Hepatocyte (in vitro differentiated cells): ENCODE measurements around the gene CGB5.

Experiments
- CTCF ChIP-seq: fragments of 200-600 bp; sonication (generic); IDR thresholded peaks from 2 replicates; pipeline ENCODE4 v1.5.1; 2016; ENCODE audit warnings: antibody characterized with exemption, mild to moderate bottlenecking; ENCODE audit not compliant: poor library complexity
- EZH2 ChIP-seq: fragments of 200-600 bp; sonication (generic); IDR thresholded peaks from 2 replicates; pipeline ENCODE4 v1.6.1; 2016; ENCODE audit warnings: antibody characterized with exemption, mild to moderate bottlenecking, borderline replicate concordance
- EZH2phosphoT487 ChIP-seq: fragments of 200-600 bp; sonication (generic); IDR thresholded peaks from one replicate; pipeline ENCODE4 v1.6.1; 2018; ENCODE audit warnings: antibody characterized with exemption, mild to moderate bottlenecking, low read depth, moderate library complexity; ENCODE audit not compliant: unreplicated experiment, severe bottlenecking

DNA sequence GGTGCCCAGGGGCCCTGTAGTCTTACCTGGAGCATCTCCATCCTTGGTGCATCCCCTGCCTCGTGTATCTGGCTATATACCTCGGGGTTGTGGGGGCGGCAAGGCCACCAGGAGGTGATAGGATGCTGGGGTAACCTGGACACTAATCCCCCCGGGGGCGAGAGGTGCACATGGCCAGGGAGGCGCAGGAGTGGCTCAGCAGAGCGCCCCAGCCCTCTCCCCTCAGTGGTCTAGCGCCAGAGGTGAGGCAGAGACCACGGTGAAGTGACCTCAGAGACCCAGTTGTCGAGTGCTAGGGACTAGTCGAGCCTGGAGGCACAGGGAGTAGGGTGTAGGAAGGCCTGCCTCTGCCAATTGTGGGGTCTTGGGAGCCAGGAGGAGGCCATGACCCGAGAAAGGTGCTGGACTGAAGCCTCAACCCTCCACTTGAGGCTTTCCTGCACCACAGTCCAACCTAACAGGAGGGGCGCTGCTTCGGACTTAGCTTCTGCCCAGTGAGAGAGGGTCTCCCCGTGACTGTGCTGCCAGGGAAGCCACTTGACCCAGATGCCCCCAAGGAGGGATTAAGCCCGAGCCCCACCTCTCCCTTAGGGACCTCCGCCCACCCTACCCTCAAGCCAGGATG, 26.5 kb upstream of the CGB5 start, which contains the start of gene LHB:
- TF ChIP-seq CTCF (no peak), EZH2 (no peak), EZH2phosphoT487 (no peak)
